Psoas muscle (tissue), 8 donors: ENCODE data around the gene MPRIP. TPM values are rescaled to one million over a fixed set of nuclear protein-coding genes. Genes with fewer than 3 reads are reported as not detected.

ENCODE experiments used
- ATAC-seq, 4 donors: fragments of 200-7000 bp; cut with Tn5 transposase; one replicate each; pipeline ENCODE4 v1.9.1; 2020; ENCODE audit warnings: moderate library complexity in 3 of 4, mild to moderate bottlenecking in 2 of 4
- DNase-seq, 2 donors: peaks; one replicate each; pipeline ENCODE4 v3.0.0-alpha.2; 2020
- H3K27ac ChIP-seq: fragments of 200-600 bp; one replicate; pipeline ENCODE4 v1.8.0; 2022
- H3K27me3 ChIP-seq, 3 donors: fragments of 200-600 bp in 1 of 3; one replicate each; pipeline versions ENCODE4 v1.6.1 to v1.8.0; 2013 to 2022; ENCODE audit warnings: low read length in 2 of 3, mild to moderate bottlenecking in 2 of 3, moderate library complexity in 1 of 3; ENCODE audit not compliant: insufficient read depth in 3 of 3
- H3K36me3 ChIP-seq, 2 donors: fragments of 200-600 bp in 1 of 2; one replicate each; pipeline versions ENCODE4 v1.6.1 to v1.8.0; 2013 to 2022; ENCODE audit warnings: low read depth in 1 of 2, mild to moderate bottlenecking in 1 of 2, moderate library complexity in 1 of 2; ENCODE audit not compliant: insufficient read depth in 1 of 2
- H3K4me1 ChIP-seq: fragments of 200-600 bp; one replicate; pipeline ENCODE4 v1.8.0; 2022
- H3K4me3 ChIP-seq: fragments of 200-600 bp; one replicate; pipeline ENCODE4 v1.8.0; 2022; ENCODE audit warnings: mild to moderate bottlenecking
- H3K9me3 ChIP-seq: fragments of 200-600 bp; one replicate; pipeline ENCODE4 v1.8.0; 2022
- CTCF ChIP-seq: fragments of 200-600 bp; IDR thresholded peaks from one replicate; pipeline ENCODE4 v1.8.0; 2022; ENCODE audit warnings: antibody characterized with exemption
- WGBS, 3 donors: extraction: QIAGEN DNeasy Blood & Tissue Kit; methylation state at CpG; one replicate each; pipeline versions ENCODE4 v1.1.6 to v1.1.7; 2013; 5-methylcytosine and 5-hydroxymethylcytosine counted together
- intact Hi-C, 2 donors: fragments of 100-400 bp; cut with DNase I; formaldehyde crosslinking; loops; one replicate each; pipeline versions ENCODE4 v1.11.0 to v1.14.2; 2022
- polyA plus RNA-seq, 3 donors: library from polyadenylated mRNA; stranded (reverse); fragments of 200-250 nt; gene quantifications; one replicate each; pipeline ENCODE4 v1.2.3, GENCODE V29; 2013
- total RNA-seq, 4 donors: library from RNA; stranded (reverse); fragmentation: NEBNext Ultra II Directional in 2 of 4; extraction: Animal tissue kit (Norgen Biotek cat#: 25700) in 2 of 4; gene quantifications; one replicate each; pipeline versions ENCODE4 v1.2.1 to v1.2.4, GENCODE V29; 2021 to 2023
- donor health status: healthy with polysubstance abuse.
- donor health status: DM: no; HTN: no; CAD: no; lungs with moderate emphysema.
- donor health status: Bipolar disorder and iron deficiency.
- donor health status: healthy.
- donor health status: DM: yes; HTN: yes; CAD: no.
- donor health status: DM: no; HTN: no; CAD: no.
- donor health status: DM: no; HTN: no; CAD: no.
- donor health status: DM: yes; HTN: yes; CAD: no.

Gene MPRIP
- total and polyA plus RNA-seq, 7 donors = 142 to 322 (median 244) TPM

GRCh38 chr17:17110520-17110919, 68.3 kb downstream of the MPRIP start:
- ATAC-seq (no peak), DNase-seq (no peak)
- H3K9me3 ChIP-seq = no peaks in the 10 kb centered on the region
- no peak for TF ChIP-seq CTCF
- H3K27ac ChIP-seq = peak overlapping the region; percentile 67
- 61 to 77% (median 65%) methylated on average over 5 of the region's 5 CpGs for WGBS, 3 donors
- intact Hi-C loops = no loop called here
- peaks cover 97% of the 10 kb centered on the region for H3K4me1 ChIP-seq
- H3K27me3 ChIP-seq = no peaks in the 10 kb centered on the region
- no peak overlapping the region for H3K4me3 ChIP-seq
- no peaks in the 10 kb centered on the region for H3K36me3 ChIP-seq

GRCh38 chr17:17111401-17112393, 69.4 kb downstream of the MPRIP start:
- Histone ChIP-seq H3K9me3 (no peaks in the 10 kb centered on the region), H3K4me3 (no peak overlapping the region), H3K27me3 (no peaks in the 10 kb centered on the region), H3K27ac (peak overlapping the region; percentile 67), H3K36me3 (no peaks in the 10 kb centered on the region), H3K4me1 (peaks cover 95% of the 10 kb centered on the region)
- TF ChIP-seq CTCF = no peak
- ATAC-seq (peak; percentile 6 to 36 (median 29)), DNase-seq (peak in 1 of 2 donors; percentile 52)
- 63 to 82% (median 69%) methylated on average over 26 of the region's 26 CpGs for WGBS, 3 donors
- intact Hi-C loops = no loop called here

GRCh38 chr17:17112628-17113200, 70.5 kb downstream of the MPRIP start:
- H3K4me3 ChIP-seq = no peak overlapping the region
- no peaks in the 10 kb centered on the region for H3K27me3 ChIP-seq
- H3K4me1 ChIP-seq = peaks cover 95% of the 10 kb centered on the region
- 41 to 70% (median 50%) methylated on average over 11 of the region's 11 CpGs for WGBS, 3 donors
- no peak for TF ChIP-seq CTCF
- DNase-seq (peak in 1 of 2 donors; percentile 65), ATAC-seq (peak; percentile 42 to 66 (median 60))
- H3K36me3 ChIP-seq = no peaks in the 10 kb centered on the region
- intact Hi-C loops = no loop called here
- peak overlapping the region; percentile 67 for H3K27ac ChIP-seq
- H3K9me3 ChIP-seq = no peaks in the 10 kb centered on the region

- Histone ChIP-seq H3K27me3 (no peaks in the 10 kb centered on the region), H3K27ac (peak overlapping the region; percentile 53), H3K4me1 (peaks cover 96% of the 10 kb centered on the region), H3K36me3 (no peaks in the 10 kb centered on the region), H3K9me3 (no peaks in the 10 kb centered on the region), H3K4me3 (no peak overlapping the region)
- DNase-seq (peak in 1 of 2 donors; percentile 53), ATAC-seq (peak in 1 of 4 donors; percentile 43)
- WGBS, 3 donors = 14 to 34% (median 22%) methylated on average over 12 of the region's 12 CpGs
- intact Hi-C loops = no loop called here
- no peak for TF ChIP-seq CTCF
These were observed 72.5 kb downstream of the MPRIP start for GRCh38 chr17:17114592-17115225.
